Mesendoderm (in vitro differentiated cells): ENCODE measurements around the gene ORAI2.
"Not testable (repeated sequence)": the region's sequence is repeated elsewhere in the genome, so short reads cannot be mapped to it uniquely, and the experiment has no call there.

Experiments used
- DNase-seq: peaks from one replicate; pipeline ENCODE4 v3.0.0; 2013
- H2AK5ac ChIP-seq: 2 replicates; pipeline ENCODE4 v1.6.1; 2013; ENCODE audit warnings: low read length, inconsistent platforms
- H2BK120ac ChIP-seq: 2 replicates; pipeline ENCODE4 v1.6.1; 2013; ENCODE audit warnings: low read depth, mild to moderate bottlenecking, low read length, moderate library complexity, mixed read lengths
- H2BK15ac ChIP-seq: replicated peaks from 2 replicates; pipeline ENCODE4 v1.6.1; 2013; ENCODE audit warnings: low read depth, mild to moderate bottlenecking, moderate library complexity
- H2BK5ac ChIP-seq: 2 replicates; pipeline ENCODE4 v1.6.1; 2013; ENCODE audit warnings: low read length, inconsistent platforms
- H3K18ac ChIP-seq: 2 replicates; pipeline ENCODE4 v1.6.1; 2013; ENCODE audit warnings: mild to moderate bottlenecking, low read length, mixed read lengths
- H3K23ac ChIP-seq: one replicate; pipeline ENCODE4 v1.6.1; 2013; ENCODE audit warnings: low read length
- H3K27ac ChIP-seq: 2 replicates; pipeline ENCODE4 v1.5.1; 2013; ENCODE audit warnings: low read depth, mild to moderate bottlenecking, inconsistent platforms, low read length, moderate library complexity
- H3K27me3 ChIP-seq: 2 replicates; pipeline ENCODE4 v1.6.1; 2013; ENCODE audit warnings: low read length, control low read depth, mild to moderate bottlenecking, inconsistent platforms; ENCODE audit not compliant: insufficient read depth, poor library complexity
- H3K36me3 ChIP-seq: 2 replicates; pipeline ENCODE4 v1.6.1; 2013; ENCODE audit warnings: low read length, inconsistent platforms; ENCODE audit not compliant: control insufficient read depth, insufficient read depth
- H3K4ac ChIP-seq: one replicate; pipeline ENCODE4 v1.6.1; 2013; ENCODE audit warnings: low read depth, mild to moderate bottlenecking, low read length, moderate library complexity
- H3K4me1 ChIP-seq: 2 replicates; pipeline ENCODE4 v1.6.1; 2013; ENCODE audit warnings: low read depth, low read length, inconsistent platforms; ENCODE audit not compliant: control insufficient read depth
- H3K4me2 ChIP-seq: 2 replicates; pipeline ENCODE4 v1.6.1; 2013; ENCODE audit warnings: low read length
- H3K4me3 ChIP-seq: 2 replicates; pipeline ENCODE4 v1.5.1; 2013; ENCODE audit warnings: mild to moderate bottlenecking, low read length
- H3K56ac ChIP-seq: one replicate; pipeline ENCODE4 v1.6.1; 2013; ENCODE audit warnings: low read length
- H3K79me1 ChIP-seq: 2 replicates; pipeline ENCODE4 v1.6.1; 2013; ENCODE audit warnings: low read length, inconsistent platforms
- H3K79me2 ChIP-seq: 2 replicates; pipeline ENCODE4 v1.6.1; 2013; ENCODE audit warnings: mild to moderate bottlenecking, low read length; ENCODE audit not compliant: control insufficient read depth, insufficient read depth
- H3K9ac ChIP-seq: 2 replicates; pipeline ENCODE4 v1.6.1; 2013; ENCODE audit warnings: low read length, inconsistent platforms
- H4K5ac ChIP-seq: one replicate; pipeline ENCODE4 v1.6.1; 2013; ENCODE audit warnings: low read length
- H4K8ac ChIP-seq: one replicate; pipeline ENCODE4 v1.6.1; 2013; ENCODE audit warnings: low read depth, mild to moderate bottlenecking, control low read depth, low read length, moderate library complexity
- WGBS: extraction: QIAGEN DNeasy Blood & Tissue Kit; methylation state at CpG from one replicate; pipeline ENCODE4 v1.1.7; 2013; ENCODE audit warnings: low lambda C conversion rate, missing lambda C conversion rate; ENCODE audit not compliant: insufficient coverage; ENCODE audit errors: extremely low coverage; 5-methylcytosine and 5-hydroxymethylcytosine counted together

ORAI2 gene

DNA sequence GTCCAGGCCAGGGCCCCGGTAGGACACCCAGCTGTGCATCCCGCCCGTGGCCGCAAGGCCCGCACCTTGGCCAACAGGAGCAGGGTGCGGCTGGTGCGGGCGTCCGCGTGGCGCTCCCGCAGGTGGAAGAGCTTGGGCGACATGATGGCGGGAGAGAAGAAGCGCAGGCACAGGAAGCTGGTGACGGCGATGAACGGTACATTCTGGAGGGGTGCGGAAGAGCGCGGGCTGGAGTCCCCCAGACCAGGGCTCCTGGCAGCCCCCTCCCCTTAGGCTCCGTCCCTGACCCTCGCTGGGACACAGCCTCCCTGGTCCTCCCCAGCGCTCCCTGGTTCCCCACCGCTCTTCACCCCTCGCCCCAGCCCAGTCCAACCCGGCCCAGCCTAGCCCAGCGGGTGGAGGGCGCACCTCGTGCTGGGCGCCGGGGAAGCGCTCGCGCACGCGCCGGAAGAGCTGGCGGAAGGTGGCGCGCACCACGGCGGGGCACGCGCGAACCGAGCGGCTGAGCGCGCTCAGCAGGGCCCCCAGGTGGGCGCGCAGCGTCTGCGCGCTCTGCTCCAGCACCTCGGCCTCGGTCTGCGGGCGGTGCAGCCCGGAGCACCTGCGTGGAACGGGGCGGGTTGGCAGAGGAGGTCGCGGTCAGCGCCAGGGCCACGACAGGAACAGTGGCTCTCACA, 61.2 kb downstream of the ORAI2 start:
- not testable (repeated sequence) for H3K23ac ChIP-seq, H3K27ac ChIP-seq, H3K36me3 ChIP-seq, H2BK120ac ChIP-seq, H3K79me2 ChIP-seq, H3K9ac ChIP-seq, DNase-seq, H3K79me1 ChIP-seq, H2AK5ac ChIP-seq, H4K5ac ChIP-seq, H3K4me3 ChIP-seq, H3K56ac ChIP-seq, H3K27me3 ChIP-seq, H2BK5ac ChIP-seq, H2BK15ac ChIP-seq, H4K8ac ChIP-seq, H3K4ac ChIP-seq, H3K18ac ChIP-seq, H3K4me2 ChIP-seq, H3K4me1 ChIP-seq
- no CpG with 5 or more reads among the region's 67 CpGs for WGBS

DNA sequence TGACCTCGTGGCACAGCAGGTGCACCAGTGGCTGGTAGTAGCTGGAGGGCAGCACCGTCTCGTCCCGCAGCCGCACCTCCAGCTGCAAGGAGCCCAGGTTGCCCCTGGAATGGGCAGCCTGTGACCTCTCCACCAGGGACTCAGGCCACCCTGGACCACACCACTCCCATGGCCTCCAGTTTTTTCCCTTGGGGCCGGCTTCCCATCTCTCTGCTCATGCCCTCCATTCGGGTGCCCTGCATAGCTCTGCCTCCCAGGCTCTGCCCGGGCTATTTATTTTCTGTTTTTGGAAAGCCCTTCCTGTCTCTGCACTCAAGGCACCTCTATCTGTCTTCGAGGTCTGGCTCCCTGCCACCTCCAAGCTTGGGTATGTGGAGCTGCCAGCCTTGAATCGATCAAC, 63.5 kb downstream of the ORAI2 start:
- not testable (repeated sequence) for H3K27ac ChIP-seq, H2BK15ac ChIP-seq, H3K23ac ChIP-seq, H3K4ac ChIP-seq, DNase-seq, H2AK5ac ChIP-seq, H3K9ac ChIP-seq, H3K36me3 ChIP-seq, H3K27me3 ChIP-seq, H3K4me1 ChIP-seq, H3K56ac ChIP-seq, H4K5ac ChIP-seq, H4K8ac ChIP-seq, H2BK5ac ChIP-seq, H3K79me2 ChIP-seq, H2BK120ac ChIP-seq, H3K79me1 ChIP-seq, H3K4me2 ChIP-seq, H3K18ac ChIP-seq, H3K4me3 ChIP-seq
- no CpG with 5 or more reads among the region's 10 CpGs for WGBS

DNA sequence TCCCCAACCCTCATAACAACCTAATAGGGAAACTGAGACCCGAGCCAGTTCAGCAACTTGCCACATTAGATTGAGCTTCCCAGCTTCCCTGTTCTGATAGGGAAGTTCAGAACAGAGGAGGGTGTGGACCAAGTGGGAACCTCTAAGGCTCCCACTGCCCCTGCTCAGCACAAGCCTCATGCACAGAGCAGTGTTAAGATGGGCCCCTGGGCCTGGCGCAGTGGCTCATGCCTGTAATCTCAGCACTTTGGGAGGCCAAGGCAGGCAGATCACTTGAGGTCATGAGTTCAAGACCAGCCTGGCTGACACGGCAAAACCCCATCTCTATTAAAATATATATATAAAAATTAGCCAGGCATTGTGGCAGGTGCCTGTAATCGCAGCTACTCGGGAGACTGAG, 63.9 kb downstream of the ORAI2 start:
- DNase-seq, H3K79me2 ChIP-seq, H2BK15ac ChIP-seq, H3K4me3 ChIP-seq, H2BK120ac ChIP-seq, H4K8ac ChIP-seq, H3K4me1 ChIP-seq, H2BK5ac ChIP-seq, H3K79me1 ChIP-seq, H3K18ac ChIP-seq, H3K4ac ChIP-seq, H3K36me3 ChIP-seq, H3K27me3 ChIP-seq, H3K23ac ChIP-seq, H3K27ac ChIP-seq, H4K5ac ChIP-seq, H3K9ac ChIP-seq, H2AK5ac ChIP-seq, H3K4me2 ChIP-seq, H3K56ac ChIP-seq: not testable (repeated sequence)
- WGBS = no CpG with 5 or more reads among the region's 5 CpGs

- H3K4me1 ChIP-seq, H4K8ac ChIP-seq, H2BK15ac ChIP-seq, H3K18ac ChIP-seq, DNase-seq, H3K9ac ChIP-seq, H3K36me3 ChIP-seq, H3K56ac ChIP-seq, H2AK5ac ChIP-seq, H3K4ac ChIP-seq, H3K27ac ChIP-seq, H3K79me1 ChIP-seq, H3K27me3 ChIP-seq, H3K79me2 ChIP-seq, H2BK120ac ChIP-seq, H3K4me2 ChIP-seq, H3K23ac ChIP-seq, H2BK5ac ChIP-seq, H4K5ac ChIP-seq, H3K4me3 ChIP-seq: not testable (repeated sequence)
- no CpG with 5 or more reads among the region's 16 CpGs for WGBS
These were observed 64.9 kb downstream of the ORAI2 start for GRCh38 chr7:102498321-102498720.

DNA sequence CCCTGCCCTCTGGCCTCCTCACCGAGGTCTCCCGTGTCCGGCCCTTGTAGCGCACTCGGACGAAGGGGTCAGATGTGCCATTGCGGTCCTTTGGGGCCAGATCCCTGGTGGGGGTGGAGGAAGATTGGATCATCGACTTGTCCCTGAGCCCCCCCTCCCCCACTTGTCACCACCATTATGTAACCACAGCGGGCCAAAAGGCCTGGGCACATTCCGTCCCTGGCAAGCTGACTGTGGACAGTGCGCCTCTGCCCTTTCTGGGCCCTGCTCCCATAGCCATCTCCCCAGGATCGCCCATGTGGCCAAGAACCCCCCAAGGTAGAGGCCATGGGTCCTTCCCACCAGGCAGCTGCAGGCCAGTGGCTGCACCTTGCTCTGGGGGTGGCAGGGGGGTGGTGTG, 69.8 kb downstream of the ORAI2 start:
- not testable (repeated sequence) for H3K56ac ChIP-seq, H3K79me1 ChIP-seq, H3K4me3 ChIP-seq, H4K8ac ChIP-seq, H3K27ac ChIP-seq, H2BK5ac ChIP-seq, H3K36me3 ChIP-seq, DNase-seq, H3K4ac ChIP-seq, H3K4me1 ChIP-seq, H4K5ac ChIP-seq, H3K9ac ChIP-seq, H3K23ac ChIP-seq, H3K4me2 ChIP-seq, H3K18ac ChIP-seq, H2BK120ac ChIP-seq, H2BK15ac ChIP-seq, H3K27me3 ChIP-seq, H2AK5ac ChIP-seq, H3K79me2 ChIP-seq
- no CpG with 5 or more reads among the region's 12 CpGs for WGBS
